Measurements from ENCODE around the gene AP4B1. TPM values are rescaled to one million over a fixed set of nuclear protein-coding genes. Genes with fewer than 3 reads are reported as not detected.

The AP4B1 gene
- polyA plus RNA-seq, 1 experiment: 16.5 TPM

DNA sequence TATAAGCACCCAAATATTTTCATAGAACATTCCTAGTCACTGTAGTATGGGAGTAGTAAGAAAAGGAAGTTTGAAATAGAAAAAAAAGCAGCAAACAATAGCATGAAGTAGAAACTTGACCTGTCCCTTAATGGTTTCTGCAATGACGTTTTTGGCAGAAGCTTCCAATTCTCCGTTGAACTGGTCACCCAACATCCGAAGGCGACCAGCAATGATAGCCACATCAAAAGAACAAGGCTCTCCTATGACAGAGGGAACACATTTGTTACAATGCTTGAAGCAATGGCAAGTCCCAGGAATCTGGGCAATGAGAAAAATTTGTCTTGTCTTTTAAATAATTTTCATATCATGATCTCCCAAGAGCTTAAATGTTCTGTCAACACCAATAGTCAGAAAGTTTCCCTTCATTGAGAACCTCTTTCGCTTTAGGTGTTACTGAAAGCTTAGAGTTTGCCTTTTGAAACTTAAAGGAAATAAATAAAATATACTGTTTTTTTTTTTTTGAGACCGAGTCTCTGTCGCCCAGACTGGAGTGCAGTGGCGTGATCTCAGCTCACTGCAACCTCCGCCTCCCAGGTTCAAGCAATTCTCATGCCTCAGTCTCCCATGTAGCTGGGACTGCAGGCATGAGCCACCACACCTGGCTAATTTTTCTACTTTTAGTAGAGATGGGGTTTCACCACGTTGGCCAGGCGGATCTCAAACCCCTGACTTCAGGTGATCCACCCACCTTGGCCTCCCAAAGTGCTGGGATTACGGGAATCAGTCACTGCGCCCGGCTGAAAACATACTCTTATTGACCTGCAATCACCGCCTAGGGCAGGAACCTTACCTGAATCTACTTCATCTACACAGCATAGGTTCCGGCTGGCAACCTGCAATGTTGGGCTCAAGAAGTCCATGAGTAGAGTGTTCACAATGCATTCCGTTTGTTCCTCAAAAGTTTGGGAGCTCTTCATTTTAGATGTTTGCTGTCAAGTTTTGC is 17.9 kb downstream of the AP4B1 start:
- Histone ChIP-seq H3K27me3 (ENCODE audit: control insufficient read depth, insufficient read depth, low read length) (no peaks in the 10 kb centered on the region), H3K27ac (ENCODE audit: low read depth, low read length) (no peak overlapping the region), H3K4me3 (ENCODE audit: low read depth, low read length) (no peak overlapping the region), H3K9me3 (ENCODE audit: control insufficient read depth, insufficient read depth, low read length) (no peaks in the 10 kb centered on the region)
- POLR2A ChIA-PET: no interaction called here
- TF ChIP-seq, protein P1, sequence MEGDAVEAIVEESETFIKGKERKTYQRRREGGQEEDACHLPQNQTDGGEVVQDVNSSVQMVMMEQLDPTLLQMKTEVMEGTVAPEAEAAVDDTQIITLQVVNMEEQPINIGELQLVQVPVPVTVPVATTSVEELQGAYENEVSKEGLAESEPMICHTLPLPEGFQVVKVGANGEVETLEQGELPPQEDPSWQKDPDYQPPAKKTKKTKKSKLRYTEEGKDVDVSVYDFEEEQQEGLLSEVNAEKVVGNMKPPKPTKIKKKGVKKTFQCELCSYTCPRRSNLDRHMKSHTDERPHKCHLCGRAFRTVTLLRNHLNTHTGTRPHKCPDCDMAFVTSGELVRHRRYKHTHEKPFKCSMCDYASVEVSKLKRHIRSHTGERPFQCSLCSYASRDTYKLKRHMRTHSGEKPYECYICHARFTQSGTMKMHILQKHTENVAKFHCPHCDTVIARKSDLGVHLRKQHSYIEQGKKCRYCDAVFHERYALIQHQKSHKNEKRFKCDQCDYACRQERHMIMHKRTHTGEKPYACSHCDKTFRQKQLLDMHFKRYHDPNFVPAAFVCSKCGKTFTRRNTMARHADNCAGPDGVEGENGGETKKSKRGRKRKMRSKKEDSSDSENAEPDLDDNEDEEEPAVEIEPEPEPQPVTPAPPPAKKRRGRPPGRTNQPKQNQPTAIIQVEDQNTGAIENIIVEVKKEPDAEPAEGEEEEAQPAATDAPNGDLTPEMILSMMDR (IDR thresholded peaks at IDR 0.05; ENCODE audit: low read depth, low read length): no peak
- DNase-seq (ENCODE audit: low read depth, low spot score): no peak
- CTCF ChIA-PET: interaction anchor here (1.2 kb wide), 1 partner anchor 18 kb away, joined by 4 read pairs; the partner anchor contains the start of genes AP4B1 and DCLRE1B

- Histone ChIP-seq H3K27me3 (ENCODE audit: control insufficient read depth, insufficient read depth, low read length) (no peaks in the 10 kb centered on the region), H3K27ac (ENCODE audit: low read depth, low read length) (no peak overlapping the region), H3K4me3 (ENCODE audit: low read depth, low read length) (no peak overlapping the region), H3K9me3 (ENCODE audit: control insufficient read depth, insufficient read depth, low read length) (no peaks in the 10 kb centered on the region)
- no peak for DNase-seq (ENCODE audit: low read depth, low spot score)
- POLR2A ChIA-PET: no interaction called here
- CTCF ChIA-PET: no interaction called here
- TF ChIP-seq, protein P1 (IDR thresholded peaks at IDR 0.05; ENCODE audit: low read depth, low read length): no peak
These were observed 22.9 kb downstream of the AP4B1 start for GRCh38 chr1:113881661-113882060.

GRCh38 chr1:113879739-113880038 is 24.9 kb downstream of the AP4B1 start:
- ChIA-PET CTCF (interaction anchor here (1.2 to 1.8 kb wide), 3 partner anchors 44 to 807 kb away, joined by 5 to 7 read pairs (median 7); partner anchors contain the start of gene LRIG2), POLR2A (no interaction called here)
- Histone ChIP-seq H3K27ac (ENCODE audit: low read depth, low read length) (no peak overlapping the region), H3K27me3 (ENCODE audit: control insufficient read depth, insufficient read depth, low read length) (no peaks in the 10 kb centered on the region), H3K4me3 (ENCODE audit: low read depth, low read length) (no peak overlapping the region), H3K9me3 (ENCODE audit: control insufficient read depth, insufficient read depth, low read length) (no peaks in the 10 kb centered on the region)
- DNase-seq (ENCODE audit: low read depth, low spot score): no peak
- TF ChIP-seq, protein P1 (IDR thresholded peaks at IDR 0.05; ENCODE audit: low read depth, low read length): no peak

DNA sequence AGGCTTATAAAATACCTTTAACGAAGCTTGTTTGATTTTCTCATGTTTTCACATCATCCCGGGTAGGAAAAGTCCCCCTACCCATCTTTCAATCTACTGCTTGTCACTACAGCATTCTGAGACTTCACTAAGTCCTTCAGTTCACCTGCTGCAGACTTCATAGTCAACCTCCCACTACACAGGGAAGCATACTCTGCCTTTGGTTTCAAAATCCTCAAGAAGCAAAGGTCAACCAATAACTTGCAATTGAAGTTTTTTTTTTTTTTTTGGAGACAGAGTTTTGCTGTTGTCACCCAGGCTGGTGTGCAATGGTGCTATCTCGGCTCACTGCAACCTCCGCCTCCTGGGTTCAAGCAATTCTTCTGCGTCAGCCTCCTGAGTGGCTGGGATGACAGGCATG is 28.4 kb downstream of the AP4B1 start:
- ChIA-PET POLR2A (no interaction called here), CTCF (no interaction called here)
- Histone ChIP-seq H3K4me3 (ENCODE audit: low read depth, low read length) (no peak overlapping the region), H3K27ac (ENCODE audit: low read depth, low read length) (no peak overlapping the region), H3K27me3 (ENCODE audit: control insufficient read depth, insufficient read depth, low read length) (no peaks in the 10 kb centered on the region), H3K9me3 (ENCODE audit: control insufficient read depth, insufficient read depth, low read length) (no peaks in the 10 kb centered on the region)
- TF ChIP-seq, protein P1 (IDR thresholded peaks at IDR 0.05; ENCODE audit: low read depth, low read length): no peak
- DNase-seq (ENCODE audit: low read depth, low spot score): no peak

DNA sequence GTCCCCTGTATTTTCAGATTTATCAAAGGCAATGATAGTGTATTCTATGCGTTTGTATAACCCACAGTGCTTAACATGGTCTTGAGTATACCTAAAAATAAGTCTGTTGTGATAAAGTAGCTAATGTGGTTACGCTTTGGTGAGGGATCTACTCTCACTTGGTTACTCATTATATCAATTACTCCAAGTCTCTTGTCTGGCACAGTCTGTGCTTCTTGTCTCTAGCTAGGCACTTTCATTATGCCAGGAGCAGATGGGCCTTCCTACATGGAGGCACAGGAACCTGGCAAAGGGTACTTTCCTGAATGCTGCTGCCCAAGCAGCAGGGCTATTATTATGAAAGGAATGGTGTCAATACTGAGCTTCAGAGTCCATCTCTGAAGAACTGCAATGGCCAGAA is 28.9 kb downstream of the AP4B1 start:
- TF ChIP-seq, protein P1 (IDR thresholded peaks at IDR 0.05; ENCODE audit: low read depth, low read length): no peak
- no peaks in the 10 kb centered on the region for H3K9me3 ChIP-seq (ENCODE audit: control insufficient read depth, insufficient read depth, low read length)
- no peak for DNase-seq (ENCODE audit: low read depth, low spot score)
- ChIA-PET CTCF (no interaction called here), POLR2A (interaction anchor here (0.6 kb wide), 1 partner anchor 22 kb away, joined by 5 read pairs; no protein-coding TSS in a partner anchor)
- no peaks in the 10 kb centered on the region for H3K27me3 ChIP-seq (ENCODE audit: control insufficient read depth, insufficient read depth, low read length)
- no peak overlapping the region for H3K27ac ChIP-seq (ENCODE audit: low read depth, low read length)
- no peak overlapping the region for H3K4me3 ChIP-seq (ENCODE audit: low read depth, low read length)

Measured in AG04450 (cell line).